GM12878 (cell line): Measurements from ENCODE around the gene TNFAIP8L3. TPM values are rescaled to one million over a fixed set of nuclear protein-coding genes. Genes with fewer than 3 reads are reported as not detected.

ENCODE experiments used
- ATAC-seq: fragments of 200-7000 bp; cut with Tn5 transposase; 3 replicates; pipeline ENCODE4 v1.9.1; 2020; ENCODE audit warnings: mild to moderate bottlenecking, moderate library complexity
- BruUV-seq: library from RNA; stranded (reverse); fragments of 400-500 nt; replicated peaks from 2 replicates; lab custom pipeline; 2021; lab: Mats Ljungman, UMichigan
- CTCF ChIA-PET: fragments of 300-600 bp; sonication (Branson Sonifier 250); formaldehyde crosslinking; extraction: SDS; loops from one replicate; lab custom pipeline; 2021; ENCODE audit warnings: inconsistent platforms; lab: Yijun Ruan, JAX
- POLR2A ChIA-PET: fragments of 350-600 bp; formaldehyde crosslinking; extraction: SDS; loops from one replicate; lab custom pipeline; 2021; ENCODE audit warnings: inconsistent platforms; lab: Charles Lee
- RAD21 ChIA-PET: fragments of 300-600 bp; sonication (Branson Sonifier 250); formaldehyde crosslinking; loops from one replicate; lab custom pipeline; 2023; ENCODE audit warnings: antibody characterized with exemption; ENCODE audit not compliant: unreplicated experiment; lab: Charles Lee
- SMC1A ChIA-PET: fragments of 300-600 bp; sonication (Branson Sonifier 250); formaldehyde crosslinking; loops from one replicate; lab custom pipeline; 2023; ENCODE audit not compliant: unreplicated experiment, uncharacterized antibody; lab: Charles Lee
- DNase-seq: peaks from one replicate; pipeline ENCODE4 v3.0.0-alpha.2; 2011; ENCODE audit warnings: low read depth, low spot score
- FAIRE-seq: peaks from 3 replicates; lab custom pipeline; 2011; peaks lifted over from hg19 to GRCh38; lab: Jason Lieb, UNC
- H2AFZ ChIP-seq: 2 replicates; pipeline ENCODE4 v1.6.0; 2011; ENCODE audit warnings: low read depth, low read length, control low read depth; ENCODE audit not compliant: control insufficient read depth
- H3K27ac ChIP-seq: 2 replicates; pipeline ENCODE4 v1.5.1; 2011; ENCODE audit warnings: control low read depth; ENCODE audit not compliant: control insufficient read depth, insufficient read depth
- H3K27me3 ChIP-seq, 2 experiments: replicated peaks in 1 of 2; 2 replicates each; pipeline versions ENCODE4 v1.6.0 to v1.6.1; 2011; ENCODE audit warnings: low read length in 1 of 2; ENCODE audit not compliant: control insufficient read depth in 2 of 2, insufficient read depth in 2 of 2
- H3K36me3 ChIP-seq, 2 experiments: 2 replicates each; pipeline ENCODE4 v1.5.1; 2011; ENCODE audit warnings: low read length in 1 of 2; ENCODE audit not compliant: control insufficient read depth in 2 of 2, insufficient read depth in 2 of 2
- H3K4me1 ChIP-seq: 2 replicates; pipeline ENCODE4 v1.6.1; 2011; ENCODE audit warnings: mild to moderate bottlenecking, low read length, moderate library complexity, mixed read lengths; ENCODE audit not compliant: control insufficient read depth, insufficient read depth
- H3K4me2 ChIP-seq: 2 replicates; pipeline ENCODE4 v1.6.0; 2011; ENCODE audit warnings: control low read depth; ENCODE audit not compliant: control insufficient read depth, insufficient read depth
- H3K4me3 ChIP-seq: fragments of 200-600 bp; sonication (generic); 2 replicates; pipeline ENCODE4 v1.5.1; 2016
- H3K79me2 ChIP-seq: 2 replicates; pipeline ENCODE4 v1.6.0; 2011; ENCODE audit warnings: low read length; ENCODE audit not compliant: control insufficient read depth, insufficient read depth
- H3K9ac ChIP-seq: 2 replicates; pipeline ENCODE4 v1.8.0; 2011; ENCODE audit warnings: low read length, control low read depth, mixed read lengths; ENCODE audit not compliant: control insufficient read depth, insufficient read depth
- H3K9me3 ChIP-seq: replicated peaks from 3 replicates; pipeline ENCODE4 v1.5.1; 2011; ENCODE audit warnings: mild to moderate bottlenecking, low read length; ENCODE audit not compliant: control insufficient read depth, insufficient read depth
- H4K20me1 ChIP-seq: 2 replicates; pipeline ENCODE4 v1.6.0; 2011; ENCODE audit not compliant: control insufficient read depth, insufficient read depth
- ATF7 ChIP-seq: fragments of 450-650 bp; IDR thresholded peaks from 2 replicates; pipeline ENCODE4 v1.6.1; 2016; ENCODE audit warnings: low read depth, mild to moderate bottlenecking
- CHD1 ChIP-seq: IDR thresholded peaks from 2 replicates; pipeline ENCODE4 v1.6.1; 2012; ENCODE audit warnings: low read depth, low read length, improper control_type of control experiment
- CHD2 ChIP-seq: IDR thresholded peaks from 2 replicates; pipeline ENCODE4 v1.6.1; 2011; ENCODE audit warnings: low read depth, low read length, improper control_type of control experiment, borderline replicate concordance
- CREB1 ChIP-seq: IDR thresholded peaks from 2 replicates; pipeline ENCODE4 v1.6.1; 2012; ENCODE audit warnings: low read depth, mild to moderate bottlenecking, inconsistent platforms
- CREM ChIP-seq: IDR thresholded peaks from 2 replicates; pipeline ENCODE4 v1.6.1; 2014; ENCODE audit warnings: antibody characterized with exemption, low read depth
- MEF2A ChIP-seq: IDR thresholded peaks from 2 replicates; pipeline ENCODE4 v1.6.1; 2011; ENCODE audit warnings: low read depth, mild to moderate bottlenecking, low read length, moderate library complexity; ENCODE audit not compliant: insufficient read depth
- POU2F2 ChIP-seq: IDR thresholded peaks from 3 replicates; pipeline ENCODE4 v1.6.1; 2011; ENCODE audit warnings: low read depth, mild to moderate bottlenecking, low read length, borderline replicate concordance
- SMARCA5 ChIP-seq: fragments of 450-650 bp; IDR thresholded peaks from 2 replicates; pipeline ENCODE4 v1.6.1; 2017; ENCODE audit warnings: mild to moderate bottlenecking
- STAT3 ChIP-seq: IDR thresholded peaks from 2 replicates; pipeline ENCODE4 v1.6.1; 2011; ENCODE audit warnings: low read depth, low read length, improper control_type of control experiment
- TARDBP ChIP-seq: IDR thresholded peaks from 2 replicates; pipeline ENCODE4 v1.6.1; 2016; ENCODE audit warnings: borderline replicate concordance
- WGBS: methylation state at CpG from one replicate; pipeline ENCODE4 v1.1.6; 2016; ENCODE audit warnings: low lambda C conversion rate; ENCODE audit not compliant: insufficient replicate concordance, insufficient coverage; ENCODE audit errors: missing lambda C conversion rate; 5-methylcytosine and 5-hydroxymethylcytosine counted together
- in situ Hi-C: fragments of 300-500 bp; cut with MboI; formaldehyde crosslinking; loops from 9 replicates; pipeline ENCODE4 v1.14.3; 2018; ENCODE audit warnings: mixed read lengths
- intact Hi-C: fragments of 100-400 bp; cut with micrococcal nuclease; formaldehyde crosslinking; loops from one replicate; pipeline ENCODE4 v1.14.2; 2022; ENCODE audit not compliant: unreplicated experiment
- polyA plus RNA-seq, 11 experiments: library from polyadenylated mRNA; depleted of rRNA in 4 of 11; unstranded in 6 of 11; stranded (reverse) in 5 of 11; fragments of >200 nt; fragmentation: Nextera tagmentation in 4 of 11; fragmentation: Illumina TruSeq in 1 of 11; extraction: Ambion mirVana in 4 of 11; extraction: Trizol in 1 of 11; gene quantifications; 1 replicate in 1 of 11; 2 replicates in 10 of 11; pipeline versions ENCODE4 v1.2.1 to v1.2.3, GENCODE V29; 2011 to 2016; ENCODE audit warnings: inconsistent platforms in 2 of 11, missing spikeins in 2 of 11, low read depth in 1 of 11
- total RNA-seq, 4 experiments: library from RNA; depleted of rRNA in 3 of 4; stranded (reverse); fragments of >200 nt in 3 of 4; fragmentation: Illumina TruSeq in 1 of 4; extraction: Trizol in 1 of 4; gene quantifications; 2 replicates each; pipeline versions ENCODE4 v1.2.1 to v1.2.3, GENCODE V29; 2013 to 2021
- TF ChIP-seq, protein P1 (sequence below): fragments of 150-350 bp; IDR thresholded peaks from 2 replicates; pipeline ENCODE4 v1.6.1; 2016; ENCODE audit warnings: low read depth, low read length

TNFAIP8L3 gene
- total and polyA plus RNA-seq, 10 of the 15 experiments (the other 5 are each of a cell fraction or from before 2014, with no cell fraction given): 0.22 TPM; not detected in 9

DNA sequence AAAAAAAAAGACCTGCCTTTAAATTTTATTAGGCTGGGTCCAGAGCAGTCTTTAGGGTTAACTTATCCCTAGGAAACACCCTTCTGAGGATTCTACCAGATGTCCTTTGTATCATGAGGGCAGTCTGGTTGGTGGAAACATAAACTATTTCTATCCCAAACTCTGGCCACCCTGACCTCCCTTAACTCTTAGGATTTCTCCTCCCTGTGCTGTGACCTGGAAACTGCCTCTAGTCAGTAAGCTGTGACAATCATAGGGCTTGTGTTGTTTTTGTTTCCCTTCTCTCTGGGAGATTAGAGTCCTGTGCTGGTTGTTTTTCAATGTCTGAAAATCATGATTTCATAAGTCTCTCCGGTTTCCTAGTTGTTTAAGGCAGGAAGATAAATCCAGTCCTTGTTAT, 78.1 kb downstream of the TNFAIP8L3 start:
- ChIA-PET SMC1A (interaction anchor here (0.6 to 1.4 kb wide), 2 partner anchors 69 to 553 kb away, joined by 3 to 6 read pairs; no protein-coding TSS in a partner anchor), POLR2A (no interaction called here), RAD21 (no interaction called here), CTCF (no interaction called here)
- TF ChIP-seq CREB1 (no peak), MEF2A (no peak), TARDBP (no peak), SMARCA5 (no peak), ATF7 (no peak), CHD2 (no peak), STAT3 (no peak), CHD1 (no peak), POU2F2 (no peak), CREM (no peak)
- TF ChIP-seq, protein P1, sequence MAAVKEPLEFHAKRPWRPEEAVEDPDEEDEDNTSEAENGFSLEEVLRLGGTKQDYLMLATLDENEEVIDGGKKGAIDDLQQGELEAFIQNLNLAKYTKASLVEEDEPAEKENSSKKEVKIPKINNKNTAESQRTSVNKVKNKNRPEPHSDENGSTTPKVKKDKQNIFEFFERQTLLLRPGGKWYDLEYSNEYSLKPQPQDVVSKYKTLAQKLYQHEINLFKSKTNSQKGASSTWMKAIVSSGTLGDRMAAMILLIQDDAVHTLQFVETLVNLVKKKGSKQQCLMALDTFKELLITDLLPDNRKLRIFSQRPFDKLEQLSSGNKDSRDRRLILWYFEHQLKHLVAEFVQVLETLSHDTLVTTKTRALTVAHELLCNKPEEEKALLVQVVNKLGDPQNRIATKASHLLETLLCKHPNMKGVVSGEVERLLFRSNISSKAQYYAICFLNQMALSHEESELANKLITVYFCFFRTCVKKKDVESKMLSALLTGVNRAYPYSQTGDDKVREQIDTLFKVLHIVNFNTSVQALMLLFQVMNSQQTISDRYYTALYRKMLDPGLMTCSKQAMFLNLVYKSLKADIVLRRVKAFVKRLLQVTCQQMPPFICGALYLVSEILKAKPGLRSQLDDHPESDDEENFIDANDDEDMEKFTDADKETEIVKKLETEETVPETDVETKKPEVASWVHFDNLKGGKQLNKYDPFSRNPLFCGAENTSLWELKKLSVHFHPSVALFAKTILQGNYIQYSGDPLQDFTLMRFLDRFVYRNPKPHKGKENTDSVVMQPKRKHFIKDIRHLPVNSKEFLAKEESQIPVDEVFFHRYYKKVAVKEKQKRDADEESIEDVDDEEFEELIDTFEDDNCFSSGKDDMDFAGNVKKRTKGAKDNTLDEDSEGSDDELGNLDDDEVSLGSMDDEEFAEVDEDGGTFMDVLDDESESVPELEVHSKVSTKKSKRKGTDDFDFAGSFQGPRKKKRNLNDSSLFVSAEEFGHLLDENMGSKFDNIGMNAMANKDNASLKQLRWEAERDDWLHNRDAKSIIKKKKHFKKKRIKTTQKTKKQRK: no peak
- in situ Hi-C loops: no loop called here
- Histone ChIP-seq H3K27ac (no peak overlapping the region), H3K79me2 (no peaks in the 10 kb centered on the region), H3K36me3 (no peaks in the 10 kb centered on the region), H3K4me3 (no peak overlapping the region), H3K9me3 (no peaks in the 10 kb centered on the region; the same call in 2 of the 3 replicates), H4K20me1 (no peaks in the 10 kb centered on the region), H3K4me1 (no peaks in the 10 kb centered on the region), H3K9ac (no peak overlapping the region), H2AFZ (no peak overlapping the region), H3K4me2 (no peak overlapping the region), H3K27me3 (no peaks in the 10 kb centered on the region)
- intact Hi-C loops: no loop called here
- no peak for DNase-seq
- no peak for ATAC-seq
- BruUV-seq: no TSS peak
- FAIRE-seq: no peak
- 53% methylated on average over 1 of the region's 1 CpG for WGBS
